IPS-18c (cell line): ENCODE results near the gene RUBCNL.

Experiments used
- H3K4me3 ChIP-seq: 2 replicates; pipeline ENCODE4 v1.7.0; 2013; ENCODE audit warnings: low read depth, mild to moderate bottlenecking, low read length, moderate library complexity; ENCODE audit not compliant: insufficient read depth
- H3K9me3 ChIP-seq: one replicate; pipeline ENCODE4 v1.6.1; 2013; ENCODE audit warnings: mild to moderate bottlenecking, low read length, moderate library complexity; ENCODE audit not compliant: control insufficient read depth, insufficient read depth

RUBCNL gene

DNA sequence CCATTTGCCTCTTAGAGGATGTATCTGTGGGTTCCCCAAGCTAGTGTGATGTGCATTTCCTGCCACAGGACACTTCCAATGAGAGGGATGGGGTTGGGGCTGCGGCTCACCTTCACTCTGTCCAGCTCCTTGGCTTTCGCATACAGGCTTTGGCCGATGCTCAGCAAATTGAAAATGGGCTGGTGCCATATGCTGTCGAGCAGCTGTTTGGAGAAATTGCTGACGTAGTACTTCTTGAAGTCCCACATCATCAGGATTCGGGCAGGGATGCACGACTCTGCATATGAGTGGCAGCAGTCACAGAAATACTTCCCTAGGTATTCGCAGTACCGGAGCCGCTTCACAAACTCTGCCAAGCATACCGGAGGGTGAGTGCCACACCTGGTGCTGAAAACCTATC, 37.0 kb downstream of the RUBCNL start:
- H3K9me3 ChIP-seq = no peaks in the 10 kb centered on the region
- H3K4me3 ChIP-seq = no peak overlapping the region

DNA sequence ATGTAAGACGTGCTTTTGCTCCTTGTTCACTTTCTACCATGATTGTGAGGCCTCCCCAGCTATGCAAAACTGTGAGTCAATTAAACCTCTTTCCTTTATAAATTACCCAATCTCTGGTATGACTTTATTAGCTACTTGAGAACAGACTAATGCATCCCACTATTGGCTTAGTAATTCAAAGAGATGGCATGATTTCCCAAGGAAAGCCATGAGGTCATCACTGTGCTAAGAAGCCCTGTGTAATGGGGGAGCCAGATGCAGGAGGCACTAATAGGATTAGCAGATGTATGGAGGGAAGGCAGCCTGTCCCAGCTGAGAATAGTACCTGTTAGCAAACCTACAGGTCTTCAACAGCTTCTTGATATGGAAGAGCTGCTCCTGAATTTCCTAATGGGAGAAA, 38.1 kb downstream of the RUBCNL start:
- Histone ChIP-seq H3K9me3 (no peaks in the 10 kb centered on the region), H3K4me3 (no peak overlapping the region)

GRCh38 chr13:46347277-46347676, 39.8 kb downstream of the RUBCNL start:
- H3K4me3 ChIP-seq = no peak overlapping the region
- no peaks in the 10 kb centered on the region for H3K9me3 ChIP-seq

DNA sequence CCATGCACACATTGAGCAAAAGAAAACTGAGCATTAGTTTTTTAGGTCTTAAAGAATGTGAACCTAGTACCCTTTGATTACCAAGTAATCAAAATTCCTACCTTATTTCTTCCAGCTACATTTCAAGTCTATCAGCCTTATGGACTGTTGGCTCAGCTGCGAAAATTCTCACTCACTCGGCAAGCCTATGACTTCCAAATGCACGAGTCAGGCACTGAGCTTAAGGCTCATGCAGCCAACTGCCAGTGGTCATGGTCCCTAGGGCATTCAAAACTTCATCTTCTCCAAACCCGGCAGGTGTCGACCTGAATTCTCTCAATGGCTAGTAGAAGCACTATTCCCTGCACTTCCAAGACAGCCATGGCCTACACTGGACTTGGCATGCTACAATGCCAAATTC, 41.2 kb downstream of the RUBCNL start:
- no peak overlapping the region for H3K4me3 ChIP-seq
- no peaks in the 10 kb centered on the region for H3K9me3 ChIP-seq

DNA sequence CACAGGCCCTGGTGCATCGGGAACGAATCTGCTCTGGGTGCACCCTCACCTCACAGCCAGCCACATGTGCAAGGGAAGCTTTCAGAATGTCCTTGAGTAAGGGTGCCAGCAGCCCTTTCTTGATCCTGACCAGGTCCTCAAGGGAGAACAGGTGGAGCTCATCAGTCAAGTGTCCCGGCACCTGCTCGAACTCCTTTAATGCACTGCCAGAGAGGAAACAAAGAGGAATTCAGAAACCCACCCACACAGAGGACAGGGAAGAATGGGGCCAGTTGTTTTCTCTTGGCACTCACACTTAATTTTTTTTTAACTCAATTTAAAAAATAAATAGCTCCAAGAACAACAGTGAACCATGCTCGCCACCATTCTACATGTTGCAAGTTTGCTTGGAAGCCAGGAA, 41.7 kb downstream of the RUBCNL start:
- no peak overlapping the region for H3K4me3 ChIP-seq

DNA sequence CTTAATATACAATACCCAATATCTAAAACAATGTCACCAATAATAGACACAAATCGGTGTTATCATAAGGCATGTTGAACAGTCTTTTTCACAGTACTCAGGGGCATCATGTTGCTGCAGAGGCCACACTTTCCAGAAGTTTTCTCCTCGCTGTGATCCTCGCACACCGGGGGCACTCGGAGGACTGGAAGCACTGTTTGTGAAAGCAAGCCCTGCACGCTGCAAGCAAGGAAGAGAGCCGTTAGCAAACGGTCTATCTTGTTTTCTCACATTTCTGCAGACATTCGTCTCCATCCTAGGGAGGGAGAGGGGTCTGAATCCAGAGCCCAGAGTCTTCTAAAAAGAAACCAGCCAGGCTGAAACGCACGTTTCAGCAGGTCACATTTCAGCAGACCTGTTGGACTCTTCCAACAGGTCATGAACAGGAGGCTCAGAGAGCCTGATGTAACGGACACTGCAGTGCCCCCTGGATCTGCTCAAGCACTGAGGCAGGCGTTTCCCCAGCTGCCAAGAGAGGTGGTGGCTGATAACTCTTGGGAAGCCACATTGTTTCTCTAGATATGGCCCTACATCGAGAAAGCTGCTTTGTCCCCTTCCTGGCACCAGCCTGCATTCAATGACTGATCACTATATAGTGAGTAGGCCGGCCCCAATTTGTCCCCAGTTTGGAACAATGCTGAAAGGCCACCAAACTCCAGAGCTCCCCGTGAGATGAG, 43.6 kb downstream of the RUBCNL start:
- no peak overlapping the region for H3K4me3 ChIP-seq

More for the DNA sequence above, 41.7 kb downstream of the RUBCNL start:
- no peaks in the 10 kb centered on the region for H3K9me3 ChIP-seq

GRCh38 chr13:46342538-46342937, 44.5 kb downstream of the RUBCNL start:
- Histone ChIP-seq H3K9me3 (no peaks in the 10 kb centered on the region), H3K4me3 (no peak overlapping the region)

More for the DNA sequence above, 43.6 kb downstream of the RUBCNL start:
- H3K9me3 ChIP-seq = no peaks in the 10 kb centered on the region

GRCh38 chr13:46341112-46341711, 45.8 kb downstream of the RUBCNL start:
- Histone ChIP-seq H3K9me3 (no peaks in the 10 kb centered on the region), H3K4me3 (no peak overlapping the region)

- Histone ChIP-seq H3K9me3 (no peaks in the 10 kb centered on the region), H3K4me3 (no peak overlapping the region)
Observed at GRCh38 chr13:46340631-46341111, 46.4 kb downstream of the RUBCNL start.

DNA sequence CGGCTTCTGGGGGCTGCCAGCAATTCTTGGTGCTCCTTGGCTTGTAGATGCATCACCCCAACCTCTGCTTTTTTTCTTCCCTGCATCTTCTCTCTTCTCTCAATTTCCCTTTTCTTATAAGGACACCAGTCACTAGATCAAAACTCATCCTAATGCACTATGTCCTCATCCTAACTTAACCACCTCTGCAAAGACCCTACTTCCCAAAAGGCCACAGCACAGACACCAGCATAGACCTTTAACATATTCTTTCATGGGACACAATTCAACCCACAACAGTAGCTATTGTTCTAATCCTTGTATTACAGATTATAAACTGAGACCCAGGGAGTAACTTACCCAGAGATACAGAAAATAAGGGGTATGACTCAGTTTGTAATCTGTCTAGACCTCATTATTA, 47.0 kb downstream of the RUBCNL start:
- Histone ChIP-seq H3K9me3 (no peaks in the 10 kb centered on the region), H3K4me3 (no peak overlapping the region)

- H3K4me3 ChIP-seq = no peak overlapping the region
Observed at GRCh38 chr13:46339035-46339666, 47.9 kb downstream of the RUBCNL start.

GRCh38 chr13:46337700-46338099, 49.4 kb downstream of the RUBCNL start:
- H3K4me3 ChIP-seq = no peak overlapping the region

More at GRCh38 chr13:46339035-46339666, 47.9 kb downstream of the RUBCNL start:
- H3K9me3 ChIP-seq = no peaks in the 10 kb centered on the region

GRCh38 chr13:46334035-46334822, 52.8 kb downstream of the RUBCNL start:
- no peaks in the 10 kb centered on the region for H3K9me3 ChIP-seq
- H3K4me3 ChIP-seq = no peak overlapping the region

More at GRCh38 chr13:46337700-46338099, 49.4 kb downstream of the RUBCNL start:
- H3K9me3 ChIP-seq = no peaks in the 10 kb centered on the region

GRCh38 chr13:46332772-46333171, 54.3 kb downstream of the RUBCNL start:
- H3K4me3 ChIP-seq = no peak overlapping the region
- H3K9me3 ChIP-seq = no peaks in the 10 kb centered on the region

- no peak overlapping the region for H3K4me3 ChIP-seq
Observed at GRCh38 chr13:46329624-46330023, 57.4 kb downstream of the RUBCNL start.

GRCh38 chr13:46327246-46327645, 59.8 kb downstream of the RUBCNL start:
- H3K4me3 ChIP-seq = no peak overlapping the region
- no peaks in the 10 kb centered on the region for H3K9me3 ChIP-seq

More at GRCh38 chr13:46329624-46330023, 57.4 kb downstream of the RUBCNL start:
- H3K9me3 ChIP-seq = no peaks in the 10 kb centered on the region

- no peak overlapping the region for H3K4me3 ChIP-seq
- H3K9me3 ChIP-seq = no peaks in the 10 kb centered on the region
Observed at GRCh38 chr13:46324976-46325375, 62.1 kb downstream of the RUBCNL start.
